Limb (tissue), 2 donors: Measurements from ENCODE around the gene PRDM16.

Experiments used
- DNase-seq, 2 donors: peaks; one replicate each; pipeline ENCODE4 v3.0.0-alpha.2; 2016; ENCODE audit errors: extremely low spot score in 2 of 2

The PRDM16 gene

GRCh38 chr1:3480369-3480719, 411.3 kb downstream of the PRDM16 start:
- DNase-seq = no peak

DNA sequence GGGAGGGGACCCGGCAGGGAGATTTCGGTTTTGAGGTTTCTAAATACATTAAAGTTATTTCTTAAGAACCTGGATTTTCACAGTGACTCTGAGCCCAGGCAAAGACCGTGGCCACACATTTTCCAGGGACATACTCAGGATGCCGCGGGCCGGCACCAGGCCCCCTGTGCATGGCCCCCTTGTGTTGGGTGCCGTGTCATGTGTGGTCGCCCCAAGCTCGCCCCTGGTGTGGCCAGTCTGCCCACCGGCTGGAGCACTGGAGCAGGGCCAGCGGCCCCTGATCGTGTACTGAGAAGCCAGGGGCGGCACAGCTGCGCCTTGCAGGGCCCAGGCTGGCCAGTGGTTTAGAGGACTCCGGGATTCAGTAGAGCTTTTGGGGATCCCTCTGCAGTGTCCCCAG, 412.0 kb downstream of the PRDM16 start:
- no peak for DNase-seq

DNA sequence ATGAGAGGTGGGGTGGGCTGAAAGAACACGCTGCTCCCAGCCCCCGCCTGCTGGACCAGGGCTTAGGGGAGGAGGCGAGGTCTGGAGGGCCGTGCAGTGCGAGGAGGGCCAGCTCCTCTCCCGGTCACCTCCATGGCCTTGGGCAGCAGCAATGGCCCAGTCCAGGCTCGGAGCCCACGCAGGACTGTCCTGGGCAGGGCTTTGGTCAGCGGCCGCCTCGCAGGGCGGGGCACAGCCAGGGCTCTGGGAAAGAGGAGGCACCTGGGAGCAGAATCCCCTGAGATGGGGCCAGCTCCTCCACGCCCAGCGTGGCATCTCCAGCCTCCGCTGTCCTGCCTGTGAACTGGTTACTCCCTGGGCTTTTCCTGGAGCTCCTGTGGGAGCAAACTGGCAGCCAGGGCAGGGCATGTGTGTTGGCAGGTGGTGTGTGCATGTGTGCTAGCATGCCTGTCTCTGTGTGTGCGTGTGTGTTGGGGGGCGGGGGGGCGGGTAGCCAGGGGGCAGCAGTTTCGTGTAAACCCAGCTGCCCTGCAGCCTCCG, 412.9 kb downstream of the PRDM16 start:
- no peak for DNase-seq

DNA sequence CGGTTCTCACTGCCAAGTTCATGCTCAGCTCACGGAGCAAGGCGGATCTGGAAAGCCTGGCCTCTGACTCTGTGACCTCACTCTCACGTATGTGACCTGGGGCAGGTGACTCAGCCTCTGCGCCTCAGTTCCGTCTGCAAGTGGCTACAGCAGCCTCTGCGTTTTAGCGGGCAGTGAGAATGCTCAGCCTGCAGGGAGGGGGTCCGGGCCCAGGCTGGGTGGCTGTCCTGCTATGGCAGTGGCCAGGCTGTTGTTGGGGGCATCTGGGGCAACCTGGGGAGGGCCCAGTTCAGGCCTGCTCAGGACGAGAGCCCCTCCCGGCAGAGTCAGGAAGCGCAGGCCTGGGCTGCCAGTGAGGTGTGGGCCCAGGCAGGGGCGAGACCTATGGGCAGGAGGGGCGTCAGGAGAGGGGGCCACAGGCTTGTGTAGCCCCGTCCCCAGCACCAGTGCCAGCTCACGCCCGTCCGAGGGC, 413.4 kb downstream of the PRDM16 start:
- no peak for DNase-seq

GRCh38 chr1:3483380-3483779, 414.4 kb downstream of the PRDM16 start:
- DNase-seq = no peak

DNA sequence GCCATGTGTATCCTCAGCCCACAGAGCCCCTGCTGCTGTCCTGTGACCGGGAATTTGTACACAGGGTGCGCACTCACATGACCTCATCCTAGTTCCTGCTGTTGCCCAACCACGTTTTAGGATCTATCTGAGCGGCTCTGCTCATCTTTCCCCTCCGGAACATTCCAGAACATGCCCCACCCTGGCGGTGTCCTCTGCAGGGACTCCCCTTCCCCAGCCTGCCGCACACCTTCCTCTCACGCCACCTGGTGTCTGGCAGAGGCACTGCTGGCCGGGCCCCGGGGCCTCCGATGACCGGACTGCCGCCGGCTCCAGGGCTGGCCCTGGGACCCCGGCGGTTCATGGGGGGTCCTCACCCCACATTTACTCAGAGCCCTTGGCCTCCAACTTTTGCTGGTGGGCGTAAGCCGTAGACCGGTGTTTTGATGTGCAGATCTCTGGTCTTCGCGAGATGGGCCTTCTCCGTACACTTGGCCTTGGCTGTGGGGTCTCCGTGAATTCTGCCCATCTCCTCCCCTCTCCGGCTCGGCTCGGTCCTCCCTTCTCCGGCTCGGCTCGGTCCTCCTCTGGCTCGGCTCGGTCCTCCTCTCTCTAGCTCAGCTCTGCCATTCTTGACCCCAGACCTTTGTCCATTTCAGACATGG, 414.9 kb downstream of the PRDM16 start:
- DNase-seq = peak in 1 of 2 donors; percentile 67

DNA sequence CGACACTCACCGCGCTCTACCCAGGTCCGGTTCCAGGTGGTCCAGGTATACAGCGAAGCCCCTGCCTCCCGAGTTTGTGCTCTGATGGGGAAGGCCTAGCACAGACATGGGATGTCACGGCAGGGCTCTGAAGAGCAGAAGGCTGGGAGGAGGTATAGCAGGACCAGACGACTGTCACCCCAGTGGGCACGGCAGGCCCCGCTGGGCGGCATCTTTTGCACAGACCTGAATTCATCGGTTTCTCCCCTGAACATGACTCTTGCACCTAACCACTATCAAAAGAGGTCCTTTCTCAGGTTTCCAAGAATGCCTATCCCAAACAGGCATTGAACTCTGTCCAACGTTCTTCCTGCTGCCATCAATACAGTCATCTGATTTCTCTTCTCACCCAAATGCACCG, 416.0 kb downstream of the PRDM16 start:
- no peak for DNase-seq
